HepG2 (cell line): ENCODE measurements around the gene PLAC9. TPM values are rescaled to one million over a fixed set of nuclear protein-coding genes. Genes with fewer than 3 reads are reported as not detected.

ENCODE experiments used
- ATAC-seq: fragments of 200-7000 bp; cut with Tn5 transposase; 3 replicates; pipeline ENCODE4 v1.9.1; 2020; ENCODE audit warnings: mild to moderate bottlenecking, moderate library complexity
- BruUV-seq: library from RNA; stranded (reverse); fragments of 400-500 nt; replicated peaks from 2 replicates; lab custom pipeline; 2021; lab: Mats Ljungman, UMichigan
- CTCF ChIA-PET: fragments of 300-600 bp; formaldehyde crosslinking; extraction: SDS; loops from one replicate; lab custom pipeline; 2021; ENCODE audit warnings: low total read pairs, inconsistent platforms, low intra/inter-chr PET ratio; lab: Yijun Ruan, JAX
- POLR2A ChIA-PET: fragments of 350-600 bp; sonication (Branson Sonifier 250); formaldehyde crosslinking; loops from one replicate; lab custom pipeline; 2020; ENCODE audit warnings: antibody characterized with exemption, inconsistent platforms; lab: Yijun Ruan, JAX
- DNase-seq: peaks from one replicate; pipeline ENCODE4 v3.0.0-alpha.2; 2015; ENCODE audit warnings: low spot score
- FAIRE-seq: peaks from 3 replicates; lab custom pipeline; 2011; peaks lifted over from hg19 to GRCh38; lab: Jason Lieb, UNC
- H2AFZ ChIP-seq: one replicate; pipeline ENCODE4 v1.6.1; 2011; ENCODE audit warnings: low read length, inconsistent platforms
- H3K27ac ChIP-seq: fragments of 300-600 bp; 3 replicates; pipeline ENCODE4 v1.8.0; 2011; ENCODE audit warnings: mixed run types, mild to moderate bottlenecking, mixed read lengths, low read length, inconsistent platforms; ENCODE audit not compliant: insufficient read depth; ENCODE audit errors: extremely low read length
- H3K27me3 ChIP-seq, 2 experiments: fragments of 200-600 bp in 1 of 2; 2 replicates in 1 of 2; 3 replicates in 1 of 2; pipeline versions ENCODE4 v1.6.0 to v1.8.0; 2011; ENCODE audit warnings: low read length in 2 of 2, mild to moderate bottlenecking in 2 of 2, moderate library complexity in 2 of 2, inconsistent platforms in 1 of 2; ENCODE audit not compliant: insufficient read depth in 2 of 2, control insufficient read depth in 1 of 2
- H3K36me3 ChIP-seq, 2 experiments: fragments of 200-600 bp in 1 of 2; replicated peaks in 1 of 2; 2 replicates in 1 of 2; 3 replicates in 1 of 2; pipeline versions ENCODE4 v1.5.1 to v1.8.0; 2011; ENCODE audit warnings: low read length in 2 of 2, inconsistent platforms in 1 of 2; ENCODE audit not compliant: insufficient read depth in 2 of 2, control insufficient read depth in 1 of 2
- H3K4me1 ChIP-seq: 2 replicates; pipeline ENCODE4 v1.5.1; 2012; ENCODE audit warnings: low read length, inconsistent platforms; ENCODE audit not compliant: insufficient read depth
- H3K4me2 ChIP-seq: 2 replicates; pipeline ENCODE4 v1.6.0; 2011; ENCODE audit warnings: low read depth, low read length, inconsistent platforms
- H3K4me3 ChIP-seq, 3 experiments: fragments of 200-600 bp in 1 of 3; sonication (generic), shearing (Covaris generic) in 1 of 3; replicated peaks in 1 of 3; 2 replicates each; pipeline ENCODE4 v1.5.1; 2011 to 2016; ENCODE audit warnings: low read length in 3 of 3, inconsistent platforms in 2 of 3, low read depth in 2 of 3, mild to moderate bottlenecking in 2 of 3, control low read depth in 1 of 3, mixed read lengths in 1 of 3; ENCODE audit not compliant: insufficient read depth in 1 of 3
- H3K79me2 ChIP-seq: one replicate; pipeline ENCODE4 v1.6.1; 2011; ENCODE audit warnings: low read length, inconsistent platforms; ENCODE audit not compliant: insufficient read depth
- H3K9ac ChIP-seq: 2 replicates; pipeline ENCODE4 v1.6.0; 2011; ENCODE audit warnings: mild to moderate bottlenecking, low read depth, low read length, inconsistent platforms; ENCODE audit not compliant: insufficient read depth
- H3K9me3 ChIP-seq: 2 replicates; pipeline ENCODE4 v1.5.1; 2012; ENCODE audit warnings: mild to moderate bottlenecking, low read length
- H4K20me1 ChIP-seq: 2 replicates; pipeline ENCODE4 v1.6.0; 2011; ENCODE audit warnings: inconsistent platforms, mild to moderate bottlenecking, low read length, moderate library complexity; ENCODE audit not compliant: insufficient read depth
- BCL3 ChIP-seq: sonication (generic); formaldehyde crosslinking; IDR thresholded peaks from 2 replicates; pipeline ENCODE4 v1.5.1; 2020; ENCODE audit warnings: mild to moderate bottlenecking, missing genetic modification reagents, moderate library complexity
- E2F2 ChIP-seq: sonication (generic); formaldehyde crosslinking; IDR thresholded peaks from 2 replicates; pipeline ENCODE4 v1.4.0; 2020; ENCODE audit warnings: missing genetic modification reagents, borderline replicate concordance
- ELK4 ChIP-seq: sonication (generic); formaldehyde crosslinking; IDR thresholded peaks from 2 replicates; pipeline ENCODE4 v1.9.0; 2021; ENCODE audit warnings: missing genetic modification reagents, borderline replicate concordance
- GATAD2A ChIP-seq: IDR thresholded peaks from 2 replicates; pipeline ENCODE4 v1.6.1; 2016
- KMT2A ChIP-seq: sonication (generic); formaldehyde crosslinking; IDR thresholded peaks from 2 replicates; pipeline ENCODE4 v1.4.0; 2020; ENCODE audit warnings: missing genetic modification reagents
- MEIS2 ChIP-seq: sonication (generic); formaldehyde crosslinking; IDR thresholded peaks from 2 replicates; pipeline ENCODE4 v1.9.0; 2021; ENCODE audit warnings: mild to moderate bottlenecking, missing genetic modification reagents
- PCBP1 ChIP-seq: fragments of 200-400 bp; formaldehyde crosslinking; IDR thresholded peaks from 2 replicates; pipeline ENCODE4 v1.6.1; 2017; ENCODE audit warnings: mild to moderate bottlenecking, low read depth, low read length, borderline replicate concordance
- PHB2 ChIP-seq: fragments of 450-650 bp; IDR thresholded peaks from 2 replicates; pipeline ENCODE4 v1.6.1; 2018; ENCODE audit not compliant: partially characterized antibody
- POLR2AphosphoS5 ChIP-seq: IDR thresholded peaks from 2 replicates; pipeline ENCODE4 v1.6.1; 2012; ENCODE audit warnings: low read depth, low read length
- RARA ChIP-seq: IDR thresholded peaks from 2 replicates; pipeline ENCODE4 v1.6.1; 2016; ENCODE audit warnings: missing genetic modification reagents, missing compliant biosample characterization
- SSRP1 ChIP-seq: IDR thresholded peaks from 2 replicates; pipeline ENCODE4 v1.6.1; 2016; ENCODE audit warnings: control low read depth
- YEATS2 ChIP-seq: sonication (generic); formaldehyde crosslinking; IDR thresholded peaks from 2 replicates; pipeline ENCODE4 v1.4.0; 2020; ENCODE audit warnings: missing genetic modification reagents, borderline replicate concordance
- ZNF224 ChIP-seq: sonication (generic); formaldehyde crosslinking; IDR thresholded peaks from 2 replicates; pipeline ENCODE4 v1.5.0; 2020; ENCODE audit warnings: mild to moderate bottlenecking, missing genetic modification reagents
- ZNF772 ChIP-seq: sonication (generic); formaldehyde crosslinking; IDR thresholded peaks from 2 replicates; pipeline ENCODE4 v1.5.0; 2020; ENCODE audit warnings: mild to moderate bottlenecking, missing genetic modification reagents
- ZSCAN30 ChIP-seq: sonication (generic); formaldehyde crosslinking; IDR thresholded peaks from 2 replicates; pipeline ENCODE4 v1.5.0; 2020; ENCODE audit warnings: mild to moderate bottlenecking, missing genetic modification reagents
- WGBS: methylation state at CpG from one replicate; pipeline ENCODE4 v1.1.6; 2017; ENCODE audit warnings: low lambda C conversion rate; 5-methylcytosine and 5-hydroxymethylcytosine counted together
- in situ Hi-C: cut with HindIII; loops from 2 replicates; pipeline ENCODE4 v1.10.0; 2017; ENCODE audit warnings: low pct_unique_long_range_greater_than_20kb; ENCODE audit not compliant: extremely low pct_ligation_motif_present
- intact Hi-C: fragments of 100-400 bp; cut with micrococcal nuclease; formaldehyde crosslinking; loops from one replicate; pipeline ENCODE4 v1.10.0; 2022; ENCODE audit not compliant: unreplicated experiment
- polyA plus RNA-seq, 8 experiments: library from polyadenylated mRNA; depleted of rRNA in 3 of 8; stranded (reverse) in 7 of 8; unstranded in 1 of 8; fragments of >200 nt; fragmentation: Illumina TruSeq in 4 of 8; extraction: Trizol in 4 of 8; gene quantifications; 2 replicates each; pipeline versions ENCODE4 v1.2.1 to v1.2.3, GENCODE V29; 2011 to 2016; ENCODE audit warnings: low read depth in 4 of 8, missing spikeins in 1 of 8, mixed read lengths in 1 of 8; ENCODE audit not compliant: insufficient read depth in 1 of 8
- total RNA-seq, 5 experiments: library from RNA; depleted of rRNA; stranded (reverse); fragments of >200 nt; fragmentation: Illumina TruSeq; extraction: Trizol; gene quantifications; 2 replicates each; pipeline ENCODE4 v1.2.3, GENCODE V29; 2016; ENCODE audit warnings: low read depth in 1 of 5

The PLAC9 gene
- total and polyA plus RNA-seq, 2 of the 13 experiments (the other 11 are each of a cell fraction or from before 2014, with no cell fraction given) = not detected

GRCh38 chr10:80171248-80171660, 38.7 kb downstream of the PLAC9 start:
- Histone ChIP-seq H2AFZ (no peak overlapping the region), H3K4me3 (no peak overlapping the region), H3K9me3 (no peaks in the 10 kb centered on the region), H4K20me1 (no peaks in the 10 kb centered on the region), H3K4me2 (no peak overlapping the region), H3K36me3 (peaks cover 6 to 7% of the 10 kb centered on the region in 2 experiments; a peak in 2 of 5 replicates), H3K79me2 (no peaks in the 10 kb centered on the region), H3K9ac (no peak overlapping the region), H3K27ac (no peak overlapping the region), H3K4me1 (no peaks in the 10 kb centered on the region), H3K27me3 (no peaks in the 10 kb centered on the region)
- POLR2A ChIA-PET = no interaction called here
- CTCF ChIA-PET = no interaction called here
- no peak for ATAC-seq
- no TSS peak for BruUV-seq
- DNase-seq = no peak
- FAIRE-seq = no peak
- WGBS = 95% methylated on average over 7 of the region's 7 CpGs
- in situ Hi-C loops = no loop called here
- intact Hi-C loops = no loop called here
- no peak for TF ChIP-seq ZNF224 (CRISPR knock-in tag)
- TF ChIP-seq KMT2A (CRISPR knock-in tag) = no peak
- TF ChIP-seq RARA (CRISPR knock-in tag) = no peak
- TF ChIP-seq MEIS2 (CRISPR knock-in tag) = no peak
- no peak for TF ChIP-seq POLR2AphosphoS5
- no peak for TF ChIP-seq SSRP1 (CRISPR knock-in tag)
- no peak for TF ChIP-seq ZSCAN30 (CRISPR knock-in tag)
- no peak for TF ChIP-seq GATAD2A (CRISPR knock-in tag)
- no peak for TF ChIP-seq PCBP1
- TF ChIP-seq ZNF772 = no peak

GRCh38 chr10:80172896-80173295, 40.4 kb downstream of the PLAC9 start:
- Histone ChIP-seq H3K9me3 (no peaks in the 10 kb centered on the region), H3K4me1 (peaks cover 6% of the 10 kb centered on the region), H4K20me1 (no peaks in the 10 kb centered on the region), H3K4me3 (no peak overlapping the region), H3K9ac (no peak overlapping the region), H3K27ac (no peak overlapping the region), H2AFZ (no peak overlapping the region), H3K36me3 (peaks cover 3 to 7% of the 10 kb centered on the region in 2 experiments; a peak in 2 of 5 replicates), H3K27me3 (no peaks in the 10 kb centered on the region), H3K4me2 (no peak overlapping the region), H3K79me2 (no peaks in the 10 kb centered on the region)
- in situ Hi-C loops (no loop called here), intact Hi-C loops (no loop called here)
- no peak for DNase-seq
- FAIRE-seq = no peak
- ChIA-PET CTCF (no interaction called here), POLR2A (no interaction called here)
- WGBS = 100% methylated on average over 2 of the region's 5 CpGs
- ATAC-seq = no peak
- no TSS peak for BruUV-seq
- no peak for TF ChIP-seq E2F2 (CRISPR knock-in tag)
- no peak for TF ChIP-seq YEATS2 (CRISPR knock-in tag)
- TF ChIP-seq BCL3 (CRISPR knock-in tag) = no peak
- TF ChIP-seq PHB2 = no peak
- TF ChIP-seq ELK4 (CRISPR knock-in tag) = no peak
